ENCODE data around the gene ZBTB7B.
"Not testable (repeated sequence)": the region's sequence is repeated elsewhere in the genome, so short reads cannot be mapped to it uniquely, and the experiment has no call there.

ZBTB7B gene

DNA sequence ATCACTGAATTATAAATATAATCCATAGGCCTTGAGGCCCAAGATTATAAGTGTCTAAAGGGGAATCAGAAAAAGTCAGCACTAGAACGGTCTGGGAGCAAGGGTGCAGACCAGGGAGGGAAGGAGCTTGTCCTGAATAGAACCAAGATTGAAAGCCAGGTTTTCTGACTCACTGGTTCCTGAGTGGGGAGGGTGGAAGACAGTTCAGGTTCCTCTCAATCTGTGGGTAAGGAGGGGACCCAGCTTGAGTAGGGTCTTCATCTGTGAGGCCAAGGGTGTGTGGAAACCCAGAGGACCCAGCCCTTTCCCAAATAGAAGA lies 8.4 kb upstream of the ZBTB7B start:
- Histone ChIP-seq H3K4me1 (peaks cover 0 to 11% (median 6%) of the 10 kb centered on the region in 4 donors), H3K36me3 (peaks cover 0 to 45% (median 9%) of the 10 kb centered on the region in 3 donors), H3K4me3 (no peak overlapping the region), H3K27me3 (no peaks in the 10 kb centered on the region), H3K27ac (no peak overlapping the region), H3K9me3 (no peaks in the 10 kb centered on the region)
- intact Hi-C loops (cut with DNase I; ENCODE audit: low total_unique reads): no loop called here
- DNase-seq: no peak
- TF ChIP-seq, protein P1, sequence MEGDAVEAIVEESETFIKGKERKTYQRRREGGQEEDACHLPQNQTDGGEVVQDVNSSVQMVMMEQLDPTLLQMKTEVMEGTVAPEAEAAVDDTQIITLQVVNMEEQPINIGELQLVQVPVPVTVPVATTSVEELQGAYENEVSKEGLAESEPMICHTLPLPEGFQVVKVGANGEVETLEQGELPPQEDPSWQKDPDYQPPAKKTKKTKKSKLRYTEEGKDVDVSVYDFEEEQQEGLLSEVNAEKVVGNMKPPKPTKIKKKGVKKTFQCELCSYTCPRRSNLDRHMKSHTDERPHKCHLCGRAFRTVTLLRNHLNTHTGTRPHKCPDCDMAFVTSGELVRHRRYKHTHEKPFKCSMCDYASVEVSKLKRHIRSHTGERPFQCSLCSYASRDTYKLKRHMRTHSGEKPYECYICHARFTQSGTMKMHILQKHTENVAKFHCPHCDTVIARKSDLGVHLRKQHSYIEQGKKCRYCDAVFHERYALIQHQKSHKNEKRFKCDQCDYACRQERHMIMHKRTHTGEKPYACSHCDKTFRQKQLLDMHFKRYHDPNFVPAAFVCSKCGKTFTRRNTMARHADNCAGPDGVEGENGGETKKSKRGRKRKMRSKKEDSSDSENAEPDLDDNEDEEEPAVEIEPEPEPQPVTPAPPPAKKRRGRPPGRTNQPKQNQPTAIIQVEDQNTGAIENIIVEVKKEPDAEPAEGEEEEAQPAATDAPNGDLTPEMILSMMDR (IDR thresholded peaks at IDR 0.05): no peak

DNA sequence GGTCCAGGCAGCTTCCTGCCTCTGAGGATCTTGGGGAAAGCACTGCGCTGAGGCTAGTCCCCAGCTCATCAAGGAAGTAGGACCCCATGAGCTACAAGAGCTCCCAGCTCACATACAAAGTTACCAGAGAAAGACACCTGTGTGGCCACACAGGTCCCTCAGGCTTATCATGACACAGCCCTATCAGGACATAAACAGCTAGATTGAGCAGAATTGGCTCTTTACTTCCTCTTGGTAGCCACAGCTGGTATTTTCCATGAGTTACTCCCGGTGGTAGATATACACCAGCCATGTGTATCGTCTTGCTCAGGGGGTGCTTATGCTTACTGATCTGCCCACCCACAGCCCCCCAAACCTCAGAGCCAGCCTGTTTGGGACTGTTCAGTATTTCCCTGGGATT lies 8.0 kb upstream of the ZBTB7B start:
- no peak overlapping the region for H3K27ac ChIP-seq
- H3K9me3 ChIP-seq: no peaks in the 10 kb centered on the region
- H3K27me3 ChIP-seq: no peaks in the 10 kb centered on the region
- peaks cover 0 to 41% (median 9%) of the 10 kb centered on the region in 3 donors for H3K36me3 ChIP-seq
- H3K4me3 ChIP-seq: no peak overlapping the region
- DNase-seq: no peak
- intact Hi-C loops (cut with DNase I; ENCODE audit: low total_unique reads): no loop called here
- H3K4me1 ChIP-seq: peaks cover 0 to 15% (median 9%) of the 10 kb centered on the region in 4 donors
- TF ChIP-seq, protein P1 (IDR thresholded peaks at IDR 0.05): no peak

DNA sequence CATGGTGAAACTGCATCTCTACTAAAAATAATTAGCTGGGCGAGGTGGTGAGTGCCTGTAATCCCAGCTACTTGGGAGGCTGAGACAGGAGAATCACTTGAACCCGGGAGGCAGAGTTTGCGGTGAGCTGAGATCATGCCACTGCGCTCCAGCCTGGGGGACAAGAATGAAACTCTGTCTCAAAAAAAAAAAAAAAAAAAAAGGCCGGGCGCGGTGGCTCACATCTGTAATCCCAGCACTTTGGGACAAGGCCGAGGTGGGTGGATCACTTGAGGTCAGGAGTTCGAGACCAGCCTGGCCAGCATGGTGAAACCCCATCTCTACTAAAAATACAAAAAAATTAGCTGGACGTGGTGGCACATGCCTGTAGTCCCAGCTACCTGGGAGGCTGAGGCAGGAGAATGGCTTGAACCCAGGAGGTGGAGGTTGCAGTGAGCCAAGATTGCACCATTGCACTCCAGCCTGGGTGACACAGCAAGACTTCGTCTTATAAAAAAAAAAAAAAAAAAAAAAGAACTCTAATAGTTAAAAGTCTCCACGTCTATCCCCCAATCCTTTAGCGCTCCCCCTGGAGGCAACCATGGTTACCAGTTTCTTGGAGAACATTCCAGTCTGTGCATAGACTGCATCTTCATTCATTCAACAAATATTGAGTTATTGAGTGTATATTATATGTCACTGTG lies 7.2 kb upstream of the ZBTB7B start:
- TF ChIP-seq, protein P1 (IDR thresholded peaks at IDR 0.05): peak; percentile 26 to 34
- H3K27me3 ChIP-seq, H3K9me3 ChIP-seq, H3K27ac ChIP-seq, H3K4me3 ChIP-seq: not testable (repeated sequence)
- intact Hi-C loops (cut with DNase I; ENCODE audit: low total_unique reads): loop anchor here (5.0 kb wide), 1 partner anchor 33 kb away; the partner anchor contains the start of gene PYGO2
- H3K4me1 ChIP-seq: peaks cover 0 to 23% (median 17%) of the 10 kb centered on the region in 4 donors
- peaks cover 0 to 33% (median 4%) of the 10 kb centered on the region in 3 donors for H3K36me3 ChIP-seq
- DNase-seq: peak in 1 of 2 donors; percentile 59

DNA sequence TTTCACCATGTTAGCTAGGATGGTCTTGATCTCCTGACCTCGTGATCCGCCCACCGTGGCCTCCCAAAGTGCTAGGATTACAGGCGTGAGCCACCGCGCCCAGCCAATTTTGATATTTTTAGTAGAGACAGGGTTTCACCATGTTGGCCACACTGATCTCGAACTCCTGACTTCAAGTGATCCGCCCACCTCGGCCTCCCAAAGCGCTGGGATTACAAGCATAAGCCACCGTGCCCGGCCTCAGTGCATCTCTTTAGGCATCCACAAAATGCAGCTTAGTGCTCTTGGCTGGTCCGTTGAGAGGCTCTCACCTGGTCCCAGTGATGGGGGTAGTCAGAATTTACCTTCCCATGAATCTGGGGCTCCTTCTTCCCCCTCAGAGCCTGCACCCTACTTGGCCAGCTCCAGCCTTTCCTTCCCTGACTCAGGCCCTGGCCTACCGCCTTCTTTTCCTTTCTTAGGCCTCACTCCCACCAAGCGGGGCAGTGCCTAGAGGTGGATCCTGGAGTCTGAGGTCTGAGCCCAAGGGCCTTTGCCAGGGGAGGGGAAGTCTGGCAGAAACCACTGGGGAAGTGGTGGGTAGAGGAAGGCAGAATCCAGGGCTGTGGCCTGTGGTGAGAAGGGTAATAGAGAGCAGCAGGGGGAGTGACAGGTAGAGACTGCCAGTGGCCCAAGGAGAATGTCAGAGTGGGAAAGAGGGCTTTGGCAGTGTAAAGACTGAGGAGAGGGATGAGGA lies 5.5 kb upstream of the ZBTB7B start:
- H3K4me1 ChIP-seq: peaks cover 0 to 23% (median 17%) of the 10 kb centered on the region in 4 donors

DNA sequence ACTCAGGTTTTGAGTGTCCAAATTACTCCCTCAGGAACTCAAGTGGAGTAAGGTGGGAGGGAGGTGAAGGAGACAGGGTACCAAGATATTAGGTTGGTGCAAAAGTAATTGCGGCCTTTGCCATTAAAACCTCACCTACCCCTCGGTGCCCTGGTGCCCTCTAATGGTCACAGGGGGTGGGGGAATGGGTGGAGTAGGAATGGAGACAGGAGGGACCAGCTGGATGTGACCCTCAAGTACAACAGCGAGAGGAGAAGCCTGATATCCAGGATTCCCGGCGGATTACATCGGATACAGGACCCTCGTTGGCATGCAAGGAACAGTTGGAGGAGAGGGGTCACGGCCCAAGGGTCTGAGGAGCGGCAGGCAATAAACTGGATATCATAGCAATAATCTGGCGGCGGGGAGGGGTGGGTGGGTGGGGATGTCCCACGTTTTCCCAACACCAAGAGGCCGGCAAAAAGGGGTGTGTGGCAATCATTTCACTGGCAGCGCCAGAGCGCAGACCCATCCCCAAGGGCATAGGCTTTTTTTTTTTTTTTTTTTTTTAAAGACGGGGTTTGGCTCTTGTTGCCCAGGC lies 4.3 kb upstream of the ZBTB7B start:
- H3K4me1 ChIP-seq: peaks cover 0 to 23% (median 17%) of the 10 kb centered on the region in 4 donors

More for the DNA sequence above, 5.5 kb upstream of the ZBTB7B start:
- Histone ChIP-seq H3K36me3 (peaks cover 0 to 18% (median 0%) of the 10 kb centered on the region in 3 donors), H3K27me3 (no peaks in the 10 kb centered on the region), H3K9me3 (no peaks in the 10 kb centered on the region), H3K4me3 (no peak overlapping the region), H3K27ac (no peak overlapping the region)
- intact Hi-C loops (cut with DNase I; ENCODE audit: low total_unique reads): loop anchor here (5.0 kb wide), 1 partner anchor 35 kb away; the partner anchor contains the start of gene PYGO2
- DNase-seq: no peak
- TF ChIP-seq, protein P1 (IDR thresholded peaks at IDR 0.05): no peak

More for the DNA sequence above, 4.3 kb upstream of the ZBTB7B start:
- Histone ChIP-seq H3K36me3 (peaks cover 0 to 6% (median 0%) of the 10 kb centered on the region in 3 donors), H3K9me3 (no peaks in the 10 kb centered on the region), H3K27ac (no peak overlapping the region), H3K4me3 (no peak overlapping the region), H3K27me3 (no peaks in the 10 kb centered on the region)
- TF ChIP-seq, protein P1 (IDR thresholded peaks at IDR 0.05): no peak
- intact Hi-C loops (cut with DNase I; ENCODE audit: low total_unique reads): loop anchor here (5.0 kb wide), 1 partner anchor 36 kb away; the partner anchor contains the start of gene PYGO2
- no peak for DNase-seq

All from tibial artery (tissue), 4 donors.